Astrocyte of the spinal cord (primary cell): ENCODE data around the gene POLA2.

ENCODE experiments used
- DNase-seq: peaks from one replicate; pipeline ENCODE4 v3.0.0; 2011; ENCODE audit warnings: low read depth, low spot score
- H3K4me3 ChIP-seq: 2 replicates; pipeline ENCODE4 v1.5.1; 2011; ENCODE audit warnings: low read depth, mild to moderate bottlenecking, low read length, moderate library complexity
- in situ Hi-C: cut with HindIII; loops from 2 replicates; pipeline ENCODE4 v1.10.0; 2017; ENCODE audit warnings: low sequenced_read_pairs
- TF ChIP-seq, protein P1 (sequence below): IDR thresholded peaks from 2 replicates; pipeline ENCODE4 v1.5.1; 2012; ENCODE audit warnings: low read depth, mild to moderate bottlenecking, low read length, inconsistent platforms

POLA2 gene

DNA sequence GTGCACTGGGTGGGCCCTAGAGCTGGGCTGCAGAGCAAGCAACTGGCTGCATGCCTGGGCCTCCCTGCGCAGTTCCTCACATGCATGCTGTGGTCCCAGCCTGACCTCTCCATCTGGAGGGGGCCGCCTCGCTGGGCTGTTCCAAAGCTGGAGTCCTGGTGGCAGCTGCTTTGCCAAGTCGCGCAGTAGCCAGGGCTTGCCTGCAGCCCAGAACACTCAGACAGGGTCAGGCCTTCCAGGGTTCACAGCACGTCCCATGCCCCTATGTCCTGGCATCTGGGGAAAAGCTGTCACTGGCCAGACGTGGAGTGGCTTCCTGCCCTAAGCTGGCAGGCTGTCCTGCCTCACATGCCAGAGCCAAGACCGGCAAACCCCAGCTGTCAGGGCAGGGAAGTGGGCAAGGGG lies 36.4 kb downstream of the POLA2 start:
- in situ Hi-C loops = no loop called here
- TF ChIP-seq, protein P1, sequence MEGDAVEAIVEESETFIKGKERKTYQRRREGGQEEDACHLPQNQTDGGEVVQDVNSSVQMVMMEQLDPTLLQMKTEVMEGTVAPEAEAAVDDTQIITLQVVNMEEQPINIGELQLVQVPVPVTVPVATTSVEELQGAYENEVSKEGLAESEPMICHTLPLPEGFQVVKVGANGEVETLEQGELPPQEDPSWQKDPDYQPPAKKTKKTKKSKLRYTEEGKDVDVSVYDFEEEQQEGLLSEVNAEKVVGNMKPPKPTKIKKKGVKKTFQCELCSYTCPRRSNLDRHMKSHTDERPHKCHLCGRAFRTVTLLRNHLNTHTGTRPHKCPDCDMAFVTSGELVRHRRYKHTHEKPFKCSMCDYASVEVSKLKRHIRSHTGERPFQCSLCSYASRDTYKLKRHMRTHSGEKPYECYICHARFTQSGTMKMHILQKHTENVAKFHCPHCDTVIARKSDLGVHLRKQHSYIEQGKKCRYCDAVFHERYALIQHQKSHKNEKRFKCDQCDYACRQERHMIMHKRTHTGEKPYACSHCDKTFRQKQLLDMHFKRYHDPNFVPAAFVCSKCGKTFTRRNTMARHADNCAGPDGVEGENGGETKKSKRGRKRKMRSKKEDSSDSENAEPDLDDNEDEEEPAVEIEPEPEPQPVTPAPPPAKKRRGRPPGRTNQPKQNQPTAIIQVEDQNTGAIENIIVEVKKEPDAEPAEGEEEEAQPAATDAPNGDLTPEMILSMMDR = no peak
- peak; percentile 51 for DNase-seq
- H3K4me3 ChIP-seq = no peak overlapping the region

DNA sequence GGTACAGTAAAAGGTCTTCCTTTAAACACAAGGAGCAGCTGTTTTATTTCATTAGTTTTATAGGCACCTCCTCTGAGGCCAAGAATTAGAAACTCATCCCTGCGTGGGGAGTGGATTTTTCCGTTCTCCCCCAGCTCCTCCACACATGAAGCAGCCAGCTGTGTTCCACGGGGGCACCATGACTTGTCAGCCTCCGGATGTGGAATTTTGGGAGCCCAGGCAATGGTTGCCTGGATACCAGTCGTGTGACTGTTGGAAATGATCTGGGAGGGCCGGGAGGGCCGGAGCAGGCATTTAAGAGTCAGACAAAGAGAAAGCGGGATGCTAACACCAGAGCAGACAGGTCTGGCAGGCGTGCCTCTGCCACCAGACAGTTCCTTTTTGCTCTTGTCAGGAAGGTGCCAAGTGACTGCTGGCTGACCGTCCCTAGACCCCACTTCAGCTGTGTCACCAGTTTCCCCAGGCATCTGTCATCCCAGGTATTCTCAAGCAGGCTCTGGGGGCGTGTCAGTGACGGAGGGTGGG lies 37.0 kb downstream of the POLA2 start:
- TF ChIP-seq, protein P1 = no peak
- in situ Hi-C loops = no loop called here
- DNase-seq = peak; percentile 57
- H3K4me3 ChIP-seq = no peak overlapping the region

DNA sequence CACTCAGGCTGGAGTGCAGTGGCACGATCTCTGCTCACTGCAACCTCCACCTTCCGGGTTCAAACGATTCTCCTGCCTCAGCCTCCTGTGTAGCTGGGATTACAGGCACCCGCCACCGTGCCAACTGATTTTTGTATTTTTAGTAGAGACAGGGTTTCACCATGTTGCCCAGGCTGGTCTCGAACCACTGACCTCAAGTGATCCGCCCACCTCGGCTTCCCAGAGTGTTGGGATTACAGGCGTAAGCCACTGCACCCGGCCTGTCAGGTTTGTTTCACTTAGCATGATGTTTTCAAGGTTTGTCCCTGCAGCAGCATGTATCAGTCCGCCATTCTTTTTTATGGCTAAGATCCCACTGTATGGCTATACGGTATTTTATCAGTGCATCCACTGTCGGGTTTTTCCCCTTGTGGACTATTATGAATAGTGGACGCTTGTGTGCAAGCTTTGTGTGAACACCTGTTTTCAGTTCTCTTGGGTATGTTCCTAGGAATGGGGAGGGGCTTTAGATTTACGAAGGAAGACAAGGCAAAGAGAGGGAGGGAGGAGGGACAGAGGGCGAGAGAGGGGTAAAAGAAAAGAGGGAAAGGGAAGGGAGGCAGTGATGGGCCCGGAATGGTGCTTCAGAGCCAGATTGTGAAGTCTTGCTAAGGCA lies 39.0 kb downstream of the POLA2 start:
- TF ChIP-seq, protein P1 = no peak
- no peak overlapping the region for H3K4me3 ChIP-seq
- DNase-seq = no peak
- in situ Hi-C loops = no loop called here

DNA sequence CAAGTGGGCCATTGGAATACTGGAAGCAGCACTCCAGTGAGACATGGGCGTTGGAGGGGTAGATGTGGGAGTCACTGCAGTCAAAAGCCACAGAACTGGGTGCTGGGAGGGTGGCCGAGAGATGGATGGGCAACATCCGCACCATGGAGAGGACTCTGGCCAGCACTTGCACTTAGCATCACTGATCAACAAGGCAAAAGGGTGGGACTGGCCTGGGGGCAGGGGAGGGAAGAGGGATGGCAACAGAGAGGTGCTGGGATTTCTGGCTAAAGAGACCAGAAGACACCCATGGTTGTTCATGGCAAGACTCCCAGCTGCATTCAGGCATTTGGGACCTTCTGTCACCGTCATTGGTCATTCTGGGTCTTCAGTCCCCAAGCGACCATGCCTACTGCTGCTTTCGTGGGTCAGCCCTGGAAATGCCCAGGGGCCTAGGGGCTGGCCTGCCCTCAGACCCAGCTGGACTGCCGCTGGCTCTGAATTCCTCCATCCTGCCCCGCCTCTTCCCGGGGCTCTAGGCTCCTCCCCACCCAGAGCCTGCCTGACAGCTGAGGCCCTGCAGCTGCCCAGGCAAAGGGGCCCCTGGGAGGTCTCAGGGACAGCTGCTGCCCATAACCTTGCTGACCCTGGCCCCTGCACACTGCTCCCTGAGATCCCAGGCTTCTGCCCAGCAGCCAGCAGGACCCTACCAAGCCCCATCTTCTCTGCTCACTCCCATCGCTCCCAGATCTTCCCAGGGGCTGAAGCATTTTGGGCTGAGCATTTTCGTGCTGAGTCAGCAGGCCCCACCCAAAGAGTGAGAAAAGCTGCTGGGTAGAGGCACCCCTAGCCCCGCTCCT lies 39.9 kb downstream of the POLA2 start:
- H3K4me3 ChIP-seq = no peak overlapping the region
- in situ Hi-C loops = no loop called here
- DNase-seq = no peak
- TF ChIP-seq, protein P1 = no peak

DNA sequence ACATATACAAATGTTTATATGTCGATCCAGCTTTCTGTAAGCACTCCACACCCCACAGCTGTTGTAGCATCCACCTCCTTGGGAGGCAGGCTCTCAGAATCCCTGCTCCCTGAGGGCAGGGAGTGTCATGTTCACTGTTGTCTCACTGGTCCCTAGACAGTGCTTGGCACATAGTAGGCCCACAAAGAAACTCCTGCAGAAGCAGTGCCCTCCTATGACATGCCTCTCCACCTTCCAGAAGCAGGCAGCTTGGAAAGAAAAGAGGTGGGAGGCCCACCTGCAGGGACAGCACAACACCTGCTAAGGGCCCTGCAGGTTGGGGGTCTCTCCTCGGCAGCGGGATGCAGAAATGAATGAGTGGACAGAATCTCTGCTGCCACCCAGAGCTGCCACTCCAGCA lies 41.8 kb downstream of the POLA2 start:
- in situ Hi-C loops = no loop called here
- TF ChIP-seq, protein P1 = no peak
- no peak overlapping the region for H3K4me3 ChIP-seq
- DNase-seq = no peak

DNA sequence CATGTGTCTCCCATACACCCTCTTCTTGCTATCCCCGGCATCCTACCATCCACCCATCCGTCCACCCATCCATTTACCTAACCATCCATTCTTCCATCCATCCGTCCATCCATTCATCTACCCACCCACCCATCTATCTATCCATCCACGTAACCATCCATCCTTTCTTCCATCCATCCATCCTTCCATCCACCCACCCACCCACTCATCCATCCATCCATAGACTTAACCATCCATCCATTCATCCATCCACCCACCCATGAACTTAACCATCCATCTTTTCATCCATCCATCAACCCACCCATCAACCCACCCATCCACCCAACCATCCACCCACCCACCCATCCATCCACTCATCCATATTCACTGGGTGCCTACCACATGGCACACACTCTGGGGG lies 42.3 kb downstream of the POLA2 start:
- TF ChIP-seq, protein P1 = no peak
- no peak for DNase-seq
- in situ Hi-C loops = no loop called here

More for the DNA sequence above, 42.3 kb downstream of the POLA2 start:
- no peak overlapping the region for H3K4me3 ChIP-seq
